Natural killer cell (primary cell): Measurements from ENCODE around the gene SF3A2. TPM values are rescaled to one million over a fixed set of nuclear protein-coding genes. Genes with fewer than 3 reads are reported as not detected.
A peak's percentile ranks its signal among the peaks of the same experiment; 100 is the strongest.

Experiments used
- ATAC-seq, 3 donors: fragments of 150-1000 bp in 2 of 3; fragments of 200-7000 bp in 1 of 3; cut with Tn5 transposase; 1 replicate in 1 of 3; 2 replicates in 2 of 3; pipeline ENCODE4 v1.10.0; 2021; ENCODE audit warnings: mild to moderate bottlenecking in 2 of 3, moderate library complexity in 2 of 3
- DNase-seq, 2 donors: peaks; one replicate each; pipeline versions ENCODE4 v3.0.0 to v3.0.0-alpha.2; 2013 to 2021; ENCODE audit warnings: mixed read lengths in 1 of 2
- H3K27ac ChIP-seq: one replicate; pipeline ENCODE4 v1.5.1; 2013; ENCODE audit warnings: mild to moderate bottlenecking, low read length
- H3K27me3 ChIP-seq: one replicate; pipeline ENCODE4 v1.6.1; 2013; ENCODE audit warnings: low read length; ENCODE audit not compliant: control insufficient read depth, insufficient read depth
- H3K36me3 ChIP-seq: one replicate; pipeline ENCODE4 v1.6.1; 2013; ENCODE audit warnings: low read length; ENCODE audit not compliant: control insufficient read depth, insufficient read depth
- H3K4me1 ChIP-seq: one replicate; pipeline ENCODE4 v1.6.1; 2013; ENCODE audit warnings: low read length; ENCODE audit not compliant: control insufficient read depth, insufficient read depth
- H3K4me3 ChIP-seq: one replicate; pipeline ENCODE4 v1.5.1; 2013; ENCODE audit warnings: low read length
- H3K9me3 ChIP-seq: one replicate; pipeline ENCODE4 v1.6.1; 2013; ENCODE audit warnings: low read length; ENCODE audit not compliant: control insufficient read depth, insufficient read depth
- H3K27ac Mint-ChIP-seq, 2 donors: one replicate each; pipeline ENCODE4 v1.8.0; 2022; ENCODE audit warnings: mild to moderate bottlenecking in 2 of 2, mixed read lengths in 2 of 2, moderate library complexity in 1 of 2
- H3K27me3 Mint-ChIP-seq, 2 donors: one replicate each; pipeline ENCODE4 v1.8.0; 2022; ENCODE audit warnings: low read depth in 2 of 2, mixed read lengths in 2 of 2
- H3K36me3 Mint-ChIP-seq: one replicate; pipeline ENCODE4 v1.8.0; 2022; ENCODE audit warnings: mixed read lengths
- H3K4me1 Mint-ChIP-seq, 2 donors: one replicate each; pipeline ENCODE4 v1.8.0; 2022; ENCODE audit warnings: mixed read lengths in 2 of 2
- H3K4me3 Mint-ChIP-seq: one replicate; pipeline ENCODE4 v1.8.0; 2022; ENCODE audit warnings: mild to moderate bottlenecking, moderate library complexity, mixed read lengths
- H3K9me3 Mint-ChIP-seq, 2 donors: one replicate each; pipeline ENCODE4 v1.8.0; 2022; ENCODE audit warnings: mixed read lengths in 2 of 2
- CTCF ChIP-seq: fragments of 200-600 bp; IDR thresholded peaks from one replicate; pipeline ENCODE4 v1.8.0; 2022; ENCODE audit warnings: antibody characterized with exemption
- WGBS: methylation state at CpG from one replicate; pipeline ENCODE4 v1.1.7; 2013; ENCODE audit warnings: missing lambda C conversion rate; ENCODE audit not compliant: insufficient coverage; 5-methylcytosine and 5-hydroxymethylcytosine counted together
- intact Hi-C: fragments of 100-400 bp; cut with micrococcal nuclease; formaldehyde crosslinking; loops from one replicate; pipeline ENCODE4 v1.14.2; 2022
- total RNA-seq, 4 donors: library from RNA; stranded (reverse); fragments of 120-200 nt in 1 of 4; gene quantifications; one replicate each; pipeline versions ENCODE4 v1.2.3 to v1.2.4, GENCODE V29; 2013 to 2022

Gene SF3A2
- total RNA-seq = 100 to 1,000 TPM; 143 to 165 (median 147) TPM
- total RNA-seq (2013) = 31.7 TPM

- Mint-ChIP-seq H3K9me3 (peaks cover 0 to 3% of the 10 kb centered on the region in 2 donors), H3K27ac (peak within 1 kb of the TSS; percentile 98 to 100), H3K4me3 (peak within 1 kb of the TSS; percentile 94), H3K36me3 (no peaks in the 10 kb centered on the region), H3K27me3 (no peaks in the 10 kb centered on the region), H3K4me1 (peaks cover 56 to 67% of the 10 kb centered on the region in 2 donors)
- peak; percentile 96 for TF ChIP-seq CTCF
- under 1% methylated on average over 80 of the region's 80 CpGs for WGBS
- H3K9me3 ChIP-seq = no peaks in the 10 kb centered on the region
- DNase-seq (peak; percentile 100), ATAC-seq (peak; percentile 80 to 92 (median 81))
- intact Hi-C loops = loop anchor here (1.0 to 10.0 kb wide), 6 partner anchors 33 to 149 kb away; partner anchors contain the start of genes AP3D1, LSM7 and SPPL2B
- peaks cover 14% of the 10 kb centered on the region for H3K36me3 ChIP-seq
- no peaks in the 10 kb centered on the region for H3K27me3 ChIP-seq
- H3K4me3 ChIP-seq = peak within 1 kb of the TSS; percentile 65
- peaks cover 66% of the 10 kb centered on the region for H3K4me1 ChIP-seq
- H3K27ac ChIP-seq = peak within 1 kb of the TSS; percentile 99
Measured at GRCh38 chr19:2236314-2237050, at the start of gene SF3A2, which contains the start of gene PLEKHJ1. Gene SF3A2, plus strand, starts transcription at chr19:2236824. Its CDS starts 6,595 bp downstream, at chr19:2243419. Gene PLEKHJ1, minus strand, starts transcription at chr19:2236329. Its CDS starts 81 bp downstream, at chr19:2236248.

- DNase-seq (no peak), ATAC-seq (no peak)
- Histone ChIP-seq H3K36me3 (peaks cover 44% of the 10 kb centered on the region), H3K27me3 (no peaks in the 10 kb centered on the region), H3K4me1 (peaks cover 33% of the 10 kb centered on the region), H3K4me3 (no peak overlapping the region), H3K27ac (no peak overlapping the region), H3K9me3 (no peaks in the 10 kb centered on the region)
- no peak for TF ChIP-seq CTCF
- H3K36me3 Mint-ChIP-seq = no peaks in the 10 kb centered on the region
- H3K4me1 Mint-ChIP-seq = peaks cover 24 to 28% of the 10 kb centered on the region in 2 donors
- WGBS = 94% methylated on average over 13 of the region's 13 CpGs
- H3K27me3 Mint-ChIP-seq = no peaks in the 10 kb centered on the region
- no peak overlapping the region for H3K4me3 Mint-ChIP-seq
- H3K27ac Mint-ChIP-seq = no peak overlapping the region
- intact Hi-C loops = no loop called here
- no peaks in the 10 kb centered on the region for H3K9me3 Mint-ChIP-seq
Measured at GRCh38 chr19:2187159-2187558, 49.5 kb upstream of the SF3A2 start.

GRCh38 chr19:2188708-2189385, 47.8 kb upstream of the SF3A2 start:
- Mint-ChIP-seq H3K27ac (no peak overlapping the region), H3K4me1 (peaks cover 16 to 26% of the 10 kb centered on the region in 2 donors), H3K9me3 (no peaks in the 10 kb centered on the region), H3K36me3 (no peaks in the 10 kb centered on the region), H3K4me3 (no peak overlapping the region), H3K27me3 (no peaks in the 10 kb centered on the region)
- no peak for TF ChIP-seq CTCF
- Histone ChIP-seq H3K27ac (no peak overlapping the region), H3K27me3 (no peaks in the 10 kb centered on the region), H3K4me1 (peaks cover 20% of the 10 kb centered on the region), H3K4me3 (no peak overlapping the region), H3K9me3 (no peaks in the 10 kb centered on the region), H3K36me3 (peaks cover 49% of the 10 kb centered on the region)
- 91% methylated on average over 19 of the region's 19 CpGs for WGBS
- DNase-seq = no peak
- intact Hi-C loops = no loop called here
- ATAC-seq = peak in 1 of 3 donors; percentile 30
